GM21529 (cell line): Measurements from ENCODE around the gene TMCO4.

Experiments
- ATAC-seq: cut with Tn5 transposase; IDR thresholded peaks from one replicate; pipeline ENCODE4 v1.9.1; 2021; ENCODE audit not compliant: unreplicated experiment

Gene TMCO4

DNA sequence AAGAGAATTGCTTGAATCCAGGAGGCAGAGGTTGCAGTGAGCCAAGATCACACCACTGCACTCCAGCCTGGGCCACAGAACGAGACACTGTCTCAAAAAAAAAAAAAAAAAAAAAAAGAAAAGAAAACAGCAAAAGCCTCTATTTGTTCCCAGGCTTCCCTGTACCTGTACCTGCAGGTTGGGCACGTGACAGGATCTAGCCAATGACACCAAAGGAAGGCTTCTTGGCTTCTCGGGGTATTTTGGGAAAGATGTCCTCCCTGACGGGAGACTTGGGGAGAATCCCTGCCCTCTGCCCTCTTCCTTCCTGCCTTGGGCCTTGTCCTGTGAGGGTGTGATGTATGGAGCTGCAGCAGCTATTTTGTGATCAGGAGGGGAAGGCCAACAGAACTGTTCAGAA, 22.8 kb downstream of the TMCO4 start:
- no peak for ATAC-seq

DNA sequence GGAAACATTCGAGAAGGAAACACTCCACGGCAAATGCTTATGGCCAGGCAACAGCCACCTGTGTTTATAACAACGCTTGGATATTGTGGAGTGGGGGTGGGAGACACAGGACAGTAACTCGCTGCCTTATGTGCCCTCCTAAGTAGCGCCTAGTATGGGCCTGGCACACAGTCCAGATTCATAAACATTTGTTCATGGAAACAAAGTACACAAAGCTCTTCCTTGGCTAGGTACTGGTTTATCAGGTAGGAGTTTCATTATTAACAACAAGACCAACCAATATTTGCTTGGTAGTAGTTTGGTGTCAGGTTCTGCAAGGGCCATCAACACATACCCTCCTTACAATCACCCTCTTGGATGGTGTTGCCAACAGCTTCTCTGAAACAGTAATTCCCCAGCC, 23.4 kb downstream of the TMCO4 start:
- no peak for ATAC-seq

DNA sequence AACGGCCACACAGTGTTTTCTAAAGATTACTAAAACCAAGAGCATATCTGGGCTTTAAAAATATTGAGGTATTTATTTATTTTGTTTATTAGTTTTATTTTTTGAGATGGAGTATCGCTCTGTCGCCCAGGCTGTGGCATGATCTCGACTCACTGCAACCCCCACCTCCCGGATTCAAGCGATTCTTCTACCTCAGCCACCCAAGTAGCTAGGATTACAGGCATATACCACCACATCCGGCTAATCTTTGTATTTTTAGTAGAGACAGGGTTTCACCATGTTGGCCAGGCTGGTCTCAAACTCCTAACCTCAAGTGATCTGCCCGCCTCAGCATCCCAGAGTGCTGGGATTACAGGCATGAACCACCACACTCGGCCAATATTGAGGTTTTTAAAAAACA, 23.9 kb downstream of the TMCO4 start:
- ATAC-seq: no peak

DNA sequence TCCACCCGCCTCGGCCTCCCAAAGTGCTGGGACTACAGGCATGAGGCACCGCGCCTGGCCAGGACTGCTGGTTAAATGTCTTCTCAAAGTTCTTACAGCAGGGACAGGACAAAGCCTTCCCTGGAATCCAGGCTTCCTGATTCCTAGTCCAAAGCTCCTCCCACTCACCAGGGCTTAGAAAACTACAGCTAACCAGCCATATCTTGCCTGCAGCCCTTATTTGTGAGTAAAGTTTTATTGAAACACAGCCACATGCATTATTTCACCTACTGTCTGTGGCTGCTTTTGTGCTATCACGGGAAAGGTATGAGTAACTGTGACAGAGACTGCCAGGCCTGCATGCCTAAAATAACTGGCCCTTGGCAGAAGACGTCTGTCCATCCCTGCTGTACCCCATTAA, 24.4 kb downstream of the TMCO4 start:
- ATAC-seq: no peak

DNA sequence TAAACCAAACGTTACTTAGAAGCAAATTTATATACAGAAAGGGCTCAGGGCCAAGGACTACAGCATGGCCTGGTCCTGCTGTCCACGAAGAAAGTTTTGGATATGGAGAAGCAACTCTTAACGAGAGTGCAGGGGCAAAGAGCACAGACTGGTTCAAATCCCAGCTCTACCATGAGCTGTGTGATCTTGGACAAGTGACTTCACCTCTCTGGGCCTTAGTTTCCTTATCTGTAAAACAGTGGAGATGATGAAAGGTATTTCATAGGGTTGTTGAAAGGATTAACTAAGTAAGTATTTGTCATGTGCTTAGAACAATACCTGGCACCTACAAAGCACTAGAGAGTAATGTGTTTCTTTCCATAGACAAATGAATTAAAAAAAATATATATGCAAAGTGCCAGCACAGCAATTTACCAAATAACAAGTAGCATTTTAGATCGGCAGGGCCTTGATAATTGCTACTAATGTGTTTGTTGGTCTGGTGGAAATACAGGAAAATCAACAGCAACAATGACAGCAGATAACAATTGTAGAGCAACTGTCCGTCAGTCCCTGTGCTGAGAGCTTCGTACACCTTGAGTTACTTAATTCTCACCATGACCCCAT, 25.4 kb downstream of the TMCO4 start:
- no peak for ATAC-seq

DNA sequence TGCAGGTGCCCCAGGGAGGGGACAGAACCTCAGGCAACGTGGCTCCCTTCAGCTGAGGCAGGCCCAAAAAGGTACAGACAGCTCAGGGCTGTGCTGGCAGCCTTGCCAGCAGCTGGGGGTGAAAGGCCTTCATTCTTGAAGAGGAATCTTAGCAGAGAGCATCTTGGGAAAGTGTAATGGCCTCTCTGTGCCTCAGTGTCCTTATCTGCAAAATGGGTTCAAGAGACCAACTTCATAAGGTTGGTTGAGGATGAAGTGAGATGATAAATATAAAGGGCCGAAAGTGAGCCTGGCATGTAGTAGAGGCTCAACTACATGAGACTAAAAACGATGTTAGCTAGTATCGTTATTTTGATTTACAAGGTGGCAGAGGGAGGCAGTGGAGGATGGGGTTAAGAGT, 26.2 kb downstream of the TMCO4 start:
- no peak for ATAC-seq

DNA sequence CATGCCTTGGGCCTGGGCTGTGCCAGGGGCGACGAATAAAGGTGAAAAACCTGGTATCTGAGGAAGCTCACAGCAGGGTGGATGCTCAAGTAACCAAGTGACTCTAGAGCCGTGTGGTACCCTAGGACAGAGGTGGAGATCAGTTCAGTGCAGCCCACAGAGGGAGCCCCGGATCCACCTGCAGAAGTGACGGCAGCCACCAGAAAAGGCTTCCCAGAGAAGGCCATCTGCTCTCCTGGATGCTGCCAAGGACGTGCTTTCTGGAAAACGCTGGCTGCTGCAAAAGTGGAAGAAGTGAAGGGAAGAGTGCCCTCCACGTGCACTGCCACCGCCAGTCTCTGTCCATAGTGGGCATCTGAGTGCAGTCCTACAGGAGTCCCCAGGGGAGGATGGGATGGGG, 27.7 kb downstream of the TMCO4 start:
- ATAC-seq: no peak

DNA sequence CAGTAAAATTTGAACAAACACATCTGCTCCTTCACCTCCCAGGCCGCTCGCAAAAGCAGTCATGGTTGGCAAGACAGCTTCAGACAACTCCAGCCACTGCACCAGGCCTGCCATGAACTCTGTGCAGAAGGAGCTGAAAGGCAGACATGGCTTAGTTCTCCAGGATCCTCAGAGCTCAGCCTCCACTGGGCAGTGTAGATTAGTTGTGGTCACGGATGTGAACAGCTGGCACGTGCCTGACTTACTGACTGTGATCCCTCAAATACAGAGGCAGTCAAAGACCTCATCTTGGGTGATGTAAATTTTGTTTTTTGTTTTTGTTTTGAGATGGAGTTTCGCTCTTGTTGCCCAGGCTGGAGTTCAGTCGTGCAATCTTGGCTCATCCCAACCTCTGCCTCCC, 28.4 kb downstream of the TMCO4 start:
- no peak for ATAC-seq

DNA sequence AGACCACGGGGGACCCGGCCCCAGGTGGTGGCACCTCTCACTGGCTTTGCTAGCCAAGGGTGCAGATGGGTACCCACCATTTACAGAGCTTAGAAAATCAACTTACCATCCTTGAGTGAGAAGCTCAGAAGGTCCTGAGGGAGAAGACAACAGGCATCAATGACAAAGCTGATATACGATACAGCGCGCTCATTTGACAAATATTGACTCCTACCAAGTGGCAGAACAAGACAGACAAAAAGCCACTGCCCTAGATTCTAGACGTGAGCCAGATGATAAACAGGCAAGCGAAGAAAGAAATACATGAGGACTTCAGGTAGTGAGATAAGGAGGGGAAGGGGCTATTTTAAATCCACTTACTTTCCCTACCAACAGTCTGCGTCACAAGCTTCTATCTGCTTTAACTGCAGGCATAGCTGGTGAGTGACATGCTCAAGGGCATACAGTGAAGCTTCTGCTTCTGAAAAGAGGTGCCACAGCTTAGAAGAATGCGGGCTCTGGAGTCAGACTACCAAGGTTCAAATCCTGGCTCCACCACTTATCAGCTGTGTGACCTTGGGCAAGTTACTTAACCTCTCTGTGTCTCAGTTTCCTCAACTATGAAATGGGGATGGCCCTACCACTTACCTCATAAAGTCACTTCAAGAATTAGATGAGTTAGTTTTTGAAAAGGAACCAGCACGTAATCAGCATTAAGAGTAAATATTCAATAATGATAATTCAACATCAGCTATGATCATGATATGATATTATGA, 29.1 kb downstream of the TMCO4 start:
- no peak for ATAC-seq

DNA sequence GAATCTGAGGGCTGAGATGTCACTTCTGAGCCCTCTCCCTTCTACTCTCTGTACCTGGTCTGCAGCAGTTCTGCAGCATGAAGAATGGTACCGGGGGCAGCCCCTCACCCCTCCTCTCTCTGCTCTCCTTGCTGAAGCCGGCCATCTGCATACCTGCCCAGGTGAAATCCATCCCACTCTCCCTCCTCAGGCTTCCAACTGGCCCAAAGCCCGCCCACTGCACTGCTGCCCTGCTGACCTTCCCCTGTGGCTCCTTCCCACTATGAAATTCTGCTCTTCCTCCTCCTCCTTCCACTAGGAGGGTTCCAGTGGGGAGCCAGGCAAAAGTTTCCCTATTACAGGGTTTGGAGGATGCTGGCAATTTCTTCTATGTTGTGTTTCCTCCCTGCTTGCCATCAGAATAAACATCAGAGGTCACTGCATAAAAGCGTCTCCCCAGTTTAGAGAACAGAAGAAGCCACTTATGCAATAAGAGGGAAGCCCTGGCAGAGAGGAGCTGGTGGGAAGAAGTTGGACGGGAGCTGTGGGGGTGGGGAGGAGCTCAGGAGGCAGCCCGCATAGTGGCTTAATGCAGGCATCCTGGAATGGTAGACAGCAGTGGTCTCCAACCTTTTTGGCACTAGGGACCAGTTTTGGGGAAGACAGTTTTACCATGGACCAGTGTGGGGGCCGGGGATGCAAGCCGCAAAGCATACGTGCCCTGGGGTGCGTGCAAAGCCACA, 30.3 kb downstream of the TMCO4 start:
- ATAC-seq: no peak

DNA sequence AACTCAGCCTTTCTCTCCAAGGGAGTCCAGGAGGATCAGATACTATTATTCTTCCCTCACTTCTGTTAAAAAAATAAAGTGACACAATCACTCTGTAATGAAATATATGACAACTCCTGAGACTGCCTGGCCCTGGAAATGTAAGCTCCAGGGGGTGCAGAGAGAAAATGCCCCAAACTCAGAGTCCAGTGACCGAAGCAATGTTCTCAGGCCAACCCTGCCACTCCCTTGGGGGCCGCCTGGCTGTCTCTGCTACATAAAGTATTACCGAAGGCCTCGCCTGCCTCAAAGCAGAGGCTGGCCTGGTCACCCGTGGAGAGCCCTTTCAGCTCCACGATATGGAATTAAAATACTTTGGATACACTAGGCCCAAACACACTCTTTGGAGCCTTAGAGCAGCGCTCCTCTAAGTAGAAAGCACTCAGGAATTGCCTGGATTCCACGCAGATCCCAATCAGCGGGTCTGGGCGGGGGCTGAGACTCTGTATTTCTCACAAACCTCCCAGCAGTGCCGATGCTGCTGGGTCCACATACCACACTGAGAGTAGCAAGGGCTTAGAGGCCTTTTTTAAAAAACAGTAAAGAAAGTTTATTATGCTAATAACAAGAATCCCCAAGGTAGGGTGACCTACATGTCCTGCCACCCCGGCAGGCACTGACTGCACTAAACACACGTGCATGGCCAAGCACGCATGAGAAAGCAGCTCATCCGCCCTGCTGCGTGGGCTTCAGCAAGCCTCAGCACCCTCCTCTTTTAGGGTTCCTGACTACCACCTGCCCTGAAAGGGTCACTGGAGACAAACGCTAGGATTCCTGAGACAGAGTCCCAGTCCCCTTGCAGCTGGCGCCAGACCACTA, 31.1 kb downstream of the TMCO4 start:
- ATAC-seq: no peak

DNA sequence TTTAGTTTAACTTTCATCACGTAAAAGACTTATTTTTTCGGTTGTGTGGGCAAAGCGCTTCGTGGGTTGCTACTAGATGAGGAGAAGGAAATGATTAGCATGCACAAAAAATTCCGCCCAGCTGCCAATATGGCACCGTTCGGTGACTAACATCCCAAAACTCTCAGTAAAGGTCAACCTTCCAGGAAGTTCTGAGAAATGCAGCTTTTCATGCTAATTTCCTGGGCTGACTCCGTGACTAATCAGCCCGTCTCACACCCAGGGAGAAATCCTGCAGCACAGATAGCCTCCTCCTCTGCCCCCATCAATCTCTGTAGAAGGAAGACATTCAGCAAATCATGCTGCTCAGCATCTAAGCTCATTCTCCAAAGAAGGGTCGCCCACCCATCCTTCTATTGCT, 34.1 kb downstream of the TMCO4 start:
- ATAC-seq: no peak

DNA sequence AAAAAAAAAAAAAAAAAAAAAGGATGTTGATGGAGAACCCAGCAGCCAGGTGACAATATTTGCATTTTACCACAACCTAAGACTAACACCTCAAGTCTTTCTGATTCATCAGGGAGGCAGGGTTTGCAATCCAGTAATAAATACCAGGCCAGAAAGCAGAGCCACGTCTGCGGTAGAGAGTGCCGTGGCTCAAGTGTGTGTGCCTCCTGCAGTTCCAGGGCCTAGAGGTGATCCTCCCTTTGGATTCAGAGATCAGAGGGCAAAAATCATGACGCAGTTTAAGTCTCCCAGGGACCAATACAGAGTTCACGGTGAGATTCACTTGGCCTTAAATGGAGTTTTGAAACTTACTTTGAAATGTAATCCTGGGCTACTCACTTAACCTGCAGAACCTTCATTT, 34.9 kb downstream of the TMCO4 start:
- no peak for ATAC-seq

DNA sequence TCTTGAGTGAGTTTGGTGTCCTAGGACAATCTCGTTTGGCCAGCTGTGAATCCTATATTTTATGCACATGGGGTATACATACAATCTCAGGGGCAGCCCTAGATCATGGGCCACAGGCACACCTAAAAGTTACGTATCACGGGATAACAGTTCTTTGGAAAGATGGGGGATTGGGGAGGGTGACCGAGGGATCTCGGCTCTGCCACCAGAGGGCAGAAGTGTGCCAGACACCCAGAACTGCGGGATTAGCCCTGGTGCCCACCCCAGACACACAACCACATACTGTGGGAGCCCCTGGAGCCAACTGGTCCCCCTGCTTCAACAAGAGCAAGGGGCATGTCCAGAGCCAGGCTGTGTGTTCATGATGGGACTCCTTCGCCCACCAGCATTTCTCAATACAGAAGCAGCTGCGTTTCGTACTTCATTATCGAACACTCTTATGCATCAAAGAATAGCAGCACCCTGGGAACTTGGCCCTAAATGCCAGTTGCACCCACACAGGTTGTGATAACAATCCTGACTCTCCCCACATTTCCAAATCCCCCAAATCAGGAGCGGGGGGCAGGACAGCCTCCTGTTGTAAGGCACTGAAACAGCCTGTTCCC, 37.4 kb downstream of the TMCO4 start:
- no peak for ATAC-seq

DNA sequence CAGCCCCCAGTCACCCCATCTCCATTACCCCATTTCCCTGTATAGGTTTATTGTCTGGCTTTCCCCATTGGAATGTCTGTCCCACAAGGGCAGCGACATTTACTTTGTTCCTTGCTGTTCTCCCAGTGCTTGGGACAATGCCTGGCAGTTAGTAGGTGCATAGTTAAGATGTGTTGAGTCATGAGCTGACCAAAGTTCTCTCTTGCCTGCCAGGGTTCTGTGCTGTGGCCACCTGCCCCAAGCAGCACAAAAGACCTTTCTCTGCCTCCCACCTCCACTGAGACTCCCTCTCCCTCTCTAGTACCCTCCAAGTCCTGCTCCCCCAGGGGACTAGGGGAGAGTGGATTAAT, 40.0 kb downstream of the TMCO4 start:
- ATAC-seq: no peak

DNA sequence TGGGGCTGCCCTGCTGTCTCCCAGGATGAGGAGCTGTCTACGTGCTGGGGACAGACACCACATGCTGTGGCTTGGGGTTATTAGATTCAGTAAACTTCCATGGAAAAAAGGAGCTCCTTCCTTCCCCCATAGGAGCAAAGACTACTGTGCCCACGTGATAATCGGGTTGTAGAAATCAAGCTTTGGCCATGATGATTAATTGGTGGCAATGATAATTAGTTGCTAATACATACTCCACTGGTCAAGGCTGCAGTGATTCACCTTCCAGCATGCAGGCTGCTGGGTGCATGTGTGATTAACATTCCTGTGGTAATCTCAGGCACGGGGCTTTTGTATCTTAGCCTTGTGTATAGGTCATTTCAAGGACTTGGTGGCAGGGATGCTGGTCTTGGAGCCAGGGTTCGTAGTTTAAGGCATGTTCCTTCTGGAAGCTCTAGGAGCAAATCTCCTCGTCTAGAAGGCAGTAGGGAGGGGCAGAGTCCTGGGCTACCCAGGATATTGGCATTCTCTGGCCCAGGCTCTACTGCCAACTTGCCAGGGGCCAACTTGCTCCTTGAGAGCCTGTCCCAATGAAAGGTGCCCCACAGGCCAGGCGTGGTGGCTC, 41.4 kb downstream of the TMCO4 start:
- no peak for ATAC-seq

DNA sequence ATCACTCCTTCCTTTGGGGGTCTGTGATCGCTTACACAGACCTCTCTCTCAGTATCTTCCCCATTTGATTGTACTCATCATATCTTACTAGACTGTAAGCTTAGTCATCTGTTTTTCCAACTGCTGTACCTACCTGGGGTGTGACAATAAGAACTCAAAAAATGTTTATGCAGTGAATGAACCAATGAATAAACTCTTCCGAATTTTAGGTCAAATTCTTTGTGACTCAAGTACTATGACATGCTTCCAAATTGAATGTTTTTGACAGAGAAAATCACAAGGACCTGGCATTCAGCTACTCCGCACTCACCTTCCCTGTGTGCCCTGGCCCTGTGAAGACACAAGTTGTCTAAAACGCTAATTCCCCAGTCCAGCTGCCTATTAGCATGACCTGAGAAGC, 42.1 kb downstream of the TMCO4 start:
- ATAC-seq: no peak

DNA sequence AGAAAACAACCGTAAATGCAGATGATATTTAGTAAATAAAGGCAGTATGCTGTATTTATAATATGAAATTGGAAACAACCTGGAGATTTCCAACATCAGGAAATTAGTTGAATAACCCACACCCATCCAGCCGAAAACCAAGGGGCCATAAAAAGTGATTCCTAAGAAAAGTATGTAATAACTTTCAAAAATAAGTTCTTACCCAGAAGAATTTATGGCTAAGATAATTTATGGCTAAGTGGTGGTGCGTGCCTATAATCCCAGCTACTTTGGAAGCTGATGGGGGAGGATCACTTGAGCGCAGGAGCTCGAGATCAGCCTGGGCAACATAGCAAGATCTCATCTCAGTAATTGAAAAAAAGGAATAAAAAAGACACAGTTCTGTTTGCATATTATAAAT, 43.2 kb downstream of the TMCO4 start:
- no peak for ATAC-seq

DNA sequence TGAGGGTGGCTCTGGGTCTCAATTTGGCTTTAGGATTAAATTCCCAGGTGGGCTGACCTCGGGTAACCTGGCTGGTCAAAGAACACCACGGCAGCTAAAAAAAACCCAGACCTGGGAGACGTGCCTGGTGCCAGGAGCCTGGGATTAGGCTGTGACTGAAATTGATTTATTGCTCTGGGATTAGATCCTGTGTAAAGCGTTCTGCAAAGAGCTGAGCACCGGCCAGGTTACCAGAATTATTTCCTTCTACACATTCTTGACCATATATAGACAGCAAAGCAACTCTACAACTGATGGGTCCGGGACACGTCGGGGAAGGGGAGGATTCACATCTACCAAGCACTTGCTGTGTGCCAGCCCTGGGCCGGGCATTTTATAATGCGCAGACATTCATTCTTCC, 45.2 kb downstream of the TMCO4 start:
- no peak for ATAC-seq

DNA sequence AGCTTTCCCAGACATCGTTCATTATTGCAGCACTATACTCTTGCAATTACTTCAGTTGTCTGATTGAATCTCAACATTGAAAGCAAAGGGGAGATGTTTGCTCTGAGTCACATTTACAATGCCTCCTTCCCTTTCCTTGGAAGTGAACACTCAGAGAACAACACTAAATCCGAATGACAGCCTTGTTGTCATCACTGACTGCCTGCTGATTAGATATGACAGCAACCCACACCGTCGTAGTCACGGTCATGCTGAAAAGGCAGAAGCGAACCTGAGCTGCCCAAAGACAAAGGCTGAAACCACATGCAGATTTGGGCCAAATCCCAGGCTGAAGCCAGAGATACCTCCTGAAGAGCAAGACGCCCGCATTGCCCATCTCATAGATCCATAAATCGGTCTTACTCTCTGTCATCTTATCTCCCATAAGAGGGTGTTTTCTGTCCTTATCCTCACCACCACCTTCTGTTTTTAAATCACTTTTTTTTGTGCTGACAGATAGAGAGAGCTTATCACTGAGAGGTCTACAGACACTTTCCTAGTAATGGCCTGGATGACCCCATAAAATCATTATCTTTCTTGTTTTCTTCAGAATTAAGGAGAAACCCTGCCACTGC, 47.5 kb downstream of the TMCO4 start:
- ATAC-seq: no peak
